ENCODE data around the gene SQSTM1. TPM values are rescaled to one million over a fixed set of nuclear protein-coding genes. Genes with fewer than 3 reads are reported as not detected.
A peak's percentile ranks its signal among the peaks of the same experiment; 100 is the strongest.

Gene SQSTM1
- total RNA-seq, 2 experiments from 2014 or later = 105 to 123 TPM

DNA sequence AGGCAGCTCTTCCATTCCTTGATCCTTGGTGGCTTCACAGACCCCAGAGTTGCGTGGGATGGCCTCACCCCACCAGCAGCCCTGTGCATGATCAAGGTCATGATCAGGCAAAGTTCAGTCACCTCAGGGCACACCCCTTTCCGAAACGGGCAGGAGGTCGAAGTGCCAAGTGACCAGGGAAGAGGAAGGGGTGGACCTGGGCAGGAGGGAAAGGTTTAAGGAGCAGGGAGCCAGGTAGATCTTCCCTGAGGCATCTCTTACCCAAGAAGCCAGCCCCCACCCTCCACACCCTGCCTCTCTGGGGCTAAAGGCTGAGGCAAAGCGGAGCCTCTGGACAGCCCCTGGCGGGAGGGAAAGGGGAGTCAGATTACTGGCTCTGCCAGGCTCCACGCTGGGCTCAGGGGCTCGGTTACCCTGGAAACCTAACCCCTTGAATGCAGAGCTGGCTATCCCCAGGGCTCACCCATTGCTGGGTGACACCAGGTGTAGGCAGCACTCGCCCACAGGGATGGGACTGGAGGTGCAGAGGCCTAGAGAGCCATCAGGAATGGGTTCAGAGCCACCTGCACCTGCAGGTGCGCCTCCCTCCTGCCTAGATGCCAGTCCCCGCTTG, 17.6 kb upstream of the SQSTM1 start:
- TF ChIP-seq CTCF (IDR thresholded peaks at IDR 0.05) = no peak
- ChIA-PET CTCF (interaction anchor here (0.9 to 2.9 kb wide), 15 partner anchors 8 to 106 kb away, joined by 3 to 13 read pairs (median 7); partner anchors contain the start of genes LTC4S and SQSTM1), POLR2A (interaction anchor here (1.0 to 3.5 kb wide), 5 partner anchors 10 to 180 kb away, joined by 3 to 25 read pairs (median 6); partner anchors contain the start of genes HNRNPH1, LTC4S, MRNIP and SQSTM1)
- Mint-ChIP-seq H3K36me3 (ENCODE audit: low read depth) (peaks cover 4% of the 10 kb centered on the region), H3K27ac (peak overlapping the region; percentile 20), H3K4me1 (ENCODE audit: low read depth) (peaks cover 27% of the 10 kb centered on the region), H3K4me3 (no peak overlapping the region), H3K9me3 (no peaks in the 10 kb centered on the region), H3K27me3 (no peaks in the 10 kb centered on the region)
- no peak for ATAC-seq
- no peak for DNase-seq
- intact Hi-C loops (cut with micrococcal nuclease) = loop anchor here (2.0 to 5.0 kb wide), 3 partner anchors 41 to 104 kb away; partner anchors contain the start of genes MRNIP and TBC1D9B

DNA sequence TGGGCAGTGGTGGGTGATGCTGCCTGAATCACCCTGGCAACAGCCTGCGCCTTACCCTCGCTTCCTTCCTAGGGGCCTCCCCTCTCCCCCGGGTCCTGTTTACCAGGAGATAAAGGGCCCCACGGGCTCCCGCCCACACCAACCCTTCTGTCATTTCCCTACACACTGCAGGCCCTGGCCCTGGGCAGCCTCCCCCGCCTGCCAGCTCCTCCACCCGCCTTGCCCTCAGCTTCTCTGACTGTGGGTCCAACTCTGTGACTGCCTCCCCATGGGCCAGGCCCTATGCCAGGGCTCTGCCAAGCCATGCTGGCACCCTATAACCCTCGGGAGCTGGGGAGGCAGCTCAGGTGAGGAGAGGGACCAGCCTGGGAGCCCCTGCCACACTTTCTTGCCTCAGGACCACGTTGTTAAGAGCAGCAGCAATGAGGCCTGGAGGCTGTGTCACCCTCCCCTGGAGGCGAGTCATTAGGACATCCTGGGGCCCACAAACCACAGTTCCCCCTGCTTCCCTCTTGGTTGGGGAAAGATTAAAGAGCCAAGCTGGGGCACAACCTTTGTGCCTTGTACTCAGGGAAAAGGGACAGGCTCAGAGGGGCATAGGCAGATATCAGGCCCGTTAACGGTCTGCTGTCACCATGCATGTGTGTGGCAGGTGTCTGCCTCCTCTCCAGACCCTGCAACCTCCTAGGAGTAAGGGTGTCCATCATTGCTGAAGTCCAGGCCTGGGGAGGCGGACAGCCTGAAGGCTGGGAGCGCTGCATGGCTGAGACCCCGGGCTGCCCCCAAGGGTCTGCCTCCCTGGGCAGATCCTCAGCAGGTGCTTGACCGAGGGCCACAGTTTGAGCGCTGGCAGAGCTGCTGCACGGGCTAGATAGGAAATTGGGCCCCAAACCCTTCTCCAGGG, 16.8 kb upstream of the SQSTM1 start:
- Mint-ChIP-seq H3K36me3 (ENCODE audit: low read depth) (peaks cover 4% of the 10 kb centered on the region), H3K4me1 (ENCODE audit: low read depth) (peaks cover 27% of the 10 kb centered on the region), H3K4me3 (peak overlapping the region; percentile 85), H3K9me3 (no peaks in the 10 kb centered on the region), H3K27me3 (no peaks in the 10 kb centered on the region), H3K27ac (peak overlapping the region; percentile 87)
- ATAC-seq (peak; percentile 69), DNase-seq (peak; percentile 93)
- intact Hi-C loops (cut with micrococcal nuclease) = loop anchor here (2.0 to 5.0 kb wide), 3 partner anchors 42 to 103 kb away; partner anchors contain the start of genes MRNIP and TBC1D9B
- POLR2A ChIA-PET = interaction anchor here (0.9 to 3.5 kb wide), 5 partner anchors 8 to 181 kb away, joined by 3 to 25 read pairs (median 4); partner anchors contain the start of genes HNRNPH1 and SQSTM1
- TF ChIP-seq CTCF (IDR thresholded peaks at IDR 0.05) = no peak
- CTCF ChIA-PET = interaction anchor here (0.9 to 2.9 kb wide), 5 partner anchors 10 to 67 kb away, joined by 3 to 13 read pairs (median 4); partner anchors contain the start of genes LTC4S and SQSTM1

DNA sequence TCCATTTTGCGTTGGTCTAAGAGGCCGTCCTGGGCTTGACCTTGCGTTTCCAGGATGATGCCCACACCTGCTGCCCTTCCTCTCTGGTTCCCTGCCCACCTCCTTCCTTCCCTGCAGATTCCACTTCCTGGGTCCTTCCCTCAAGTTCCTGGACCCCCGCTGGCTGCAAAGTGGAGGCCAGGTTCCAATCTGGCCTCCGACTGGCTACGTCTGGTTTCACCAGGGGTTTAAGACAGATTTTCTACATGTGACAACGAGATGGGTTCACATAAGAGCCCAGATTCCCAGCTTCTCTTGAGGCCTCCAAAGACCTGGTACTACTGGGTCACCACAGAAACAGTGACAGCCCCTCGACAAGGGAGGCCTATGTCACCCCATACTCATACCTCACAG, 16.2 kb upstream of the SQSTM1 start:
- DNase-seq (no peak), ATAC-seq (no peak)
- ChIA-PET CTCF (interaction anchor here (1.6 kb wide), 1 partner anchor 16 kb away, joined by 4 read pairs; the partner anchor contains the start of gene SQSTM1), POLR2A (interaction anchor here (0.9 to 3.5 kb wide), 3 partner anchors 8 to 16 kb away, joined by 3 to 25 read pairs (median 4); partner anchors contain the start of gene SQSTM1)
- H3K27me3 Mint-ChIP-seq = no peaks in the 10 kb centered on the region
- peak overlapping the region; percentile 85 for H3K4me3 Mint-ChIP-seq
- peak overlapping the region; percentile 87 for H3K27ac Mint-ChIP-seq
- H3K9me3 Mint-ChIP-seq = no peaks in the 10 kb centered on the region
- H3K4me1 Mint-ChIP-seq (ENCODE audit: low read depth) = peaks cover 27% of the 10 kb centered on the region
- TF ChIP-seq CTCF (IDR thresholded peaks at IDR 0.05) = no peak
- intact Hi-C loops (cut with micrococcal nuclease) = loop anchor here (5.0 kb wide), 2 partner anchors 42 to 53 kb away; partner anchors contain the start of gene MRNIP
- peaks cover 4% of the 10 kb centered on the region for H3K36me3 Mint-ChIP-seq (ENCODE audit: low read depth)

- intact Hi-C loops (cut with micrococcal nuclease) = no loop called here
- Mint-ChIP-seq H3K27ac (peak overlapping the region; percentile 87), H3K4me3 (peak overlapping the region; percentile 85), H3K9me3 (no peaks in the 10 kb centered on the region), H3K4me1 (ENCODE audit: low read depth) (peaks cover 27% of the 10 kb centered on the region), H3K27me3 (no peaks in the 10 kb centered on the region), H3K36me3 (ENCODE audit: low read depth) (peaks cover 4% of the 10 kb centered on the region)
- ChIA-PET POLR2A (interaction anchor here (0.7 to 3.5 kb wide), 7 partner anchors 9 to 182 kb away, joined by 3 to 25 read pairs (median 4); partner anchors contain the start of genes HNRNPH1 and SQSTM1), CTCF (interaction anchor here (1.3 to 1.6 kb wide), 3 partner anchors 9 to 102 kb away, joined by 3 to 5 read pairs (median 4); partner anchors contain the start of gene SQSTM1)
- ATAC-seq = no peak
- DNase-seq = no peak
- TF ChIP-seq CTCF (IDR thresholded peaks at IDR 0.05) = no peak
Observed at GRCh38 chr5:179805070-179805528, 15.6 kb upstream of the SQSTM1 start.

Data from activated CD8-positive, alpha-beta T cell treated with anti-CD3 and anti-CD28 coated beads for 36 hours (primary cell).